Keratinocyte (primary cell): Measurements from ENCODE around the gene HEPACAM2.

ENCODE experiments used
- CTCF ChIP-seq, 3 experiments: IDR thresholded peaks in 1 of 3; conservative IDR thresholded peaks in 1 of 3; optimal IDR thresholded peaks in 1 of 3; 2 replicates in 2 of 3; 3 replicates in 1 of 3; pipeline versions ENCODE3 to v1.5.1; 2011; ENCODE audit warnings: low read length in 3 of 3, mild to moderate bottlenecking in 3 of 3, moderate library complexity in 2 of 3, control low read depth in 1 of 3, inconsistent platforms in 1 of 3; ENCODE audit not compliant: insufficient read depth in 2 of 3; ENCODE audit errors: extremely low read depth in 1 of 3
- EZH2 ChIP-seq: IDR thresholded peaks from one replicate; pipeline ENCODE4 v1.6.1; 2012; ENCODE audit warnings: inconsistent platforms, mild to moderate bottlenecking, low read length, moderate library complexity

- no peak for TF ChIP-seq CTCF (optimal IDR thresholded peaks at IDR 0.05 in 1 of 3, IDR thresholded peaks at IDR 0.05 in 1 of 3, conservative IDR thresholded peaks at IDR 0.05 in 1 of 3; ENCODE audit: extremely low read depth in 1 of 3, insufficient read depth in 2 of 3, low read length in 3 of 3)
- no peak for TF ChIP-seq EZH2
Observed at GRCh38 chr7:93185303-93186027, 40.8 kb downstream of the HEPACAM2 start.
